Stomach (tissue), 9 donors: ENCODE data around the gene CENPO. TPM values are rescaled to one million over a fixed set of nuclear protein-coding genes. Genes with fewer than 3 reads are reported as not detected.

Experiments
- DNase-seq, 2 donors: peaks; one replicate each; pipeline versions ENCODE4 v3.0.0 to v3.0.0-alpha.2; 2013 to 2019
- H3K27ac ChIP-seq, 5 donors: fragments of 200-600 bp in 4 of 5; sonication (generic) in 4 of 5; one replicate each; pipeline ENCODE4 v1.5.1; 2013 to 2019; ENCODE audit warnings: mild to moderate bottlenecking in 1 of 5, moderate library complexity in 1 of 5
- H3K27me3 ChIP-seq, 3 donors: fragments of 200-600 bp; sonication (generic); one replicate each; pipeline ENCODE4 v1.5.1; 2017 to 2019; ENCODE audit warnings: mixed run types in 1 of 3
- H3K36me3 ChIP-seq, 4 donors: fragments of 200-600 bp; sonication (generic); 1 replicate in 3 of 4; 2 replicates in 1 of 4; pipeline ENCODE4 v1.5.1; 2016 to 2019
- H3K4me1 ChIP-seq, 4 donors: fragments of 200-600 bp; sonication (generic); one replicate each; pipeline ENCODE4 v1.5.1; 2016 to 2019
- H3K4me3 ChIP-seq, 4 donors: fragments of 200-600 bp; sonication (generic) in 3 of 4; one replicate each; pipeline ENCODE4 v1.5.1; 2016 to 2019; ENCODE audit warnings: mild to moderate bottlenecking in 1 of 4
- H3K9me3 ChIP-seq, 4 donors: fragments of 200-600 bp; sonication (generic); one replicate each; pipeline ENCODE4 v1.5.1; 2016 to 2019
- EP300 ChIP-seq: sonication (generic); formaldehyde crosslinking; IDR thresholded peaks from one replicate; pipeline ENCODE4 v1.6.1; 2017; ENCODE audit warnings: antibody characterized with exemption
- POLR2A ChIP-seq, 4 donors: fragments of 450-650 bp; IDR thresholded peaks; one replicate each; pipeline ENCODE4 v1.6.1; 2016; ENCODE audit warnings: antibody characterized with exemption in 4 of 4, control low read depth in 2 of 4, mild to moderate bottlenecking in 1 of 4, moderate library complexity in 1 of 4
- POLR2AphosphoS5 ChIP-seq, 3 donors: sonication (generic); formaldehyde crosslinking; IDR thresholded peaks; one replicate each; pipeline ENCODE4 v1.6.1; 2016; ENCODE audit warnings: antibody characterized with exemption in 3 of 3
- WGBS, 5 donors: extraction: QIAGEN DNeasy Blood & Tissue Kit in 3 of 5; methylation state at CpG; one replicate each; pipeline versions ENCODE4 v1.1.5 to v1.1.7; 2013 to 2018; 5-methylcytosine and 5-hydroxymethylcytosine counted together
- intact Hi-C: fragments of 100-400 bp; cut with DNase I; formaldehyde crosslinking; loops from one replicate; pipeline ENCODE4 v1.15.1; 2023; ENCODE audit warnings: low total_unique reads
- polyA plus RNA-seq, 3 donors: library from polyadenylated mRNA; stranded (reverse); fragments of 200-250 nt; gene quantifications; one replicate each; pipeline ENCODE4 v1.2.3, GENCODE V29; 2013
- total RNA-seq, 5 donors: library from RNA; depleted of rRNA; stranded (reverse); fragments of >200 nt; gene quantifications; one replicate each; pipeline versions ENCODE4 v1.1.0 to v1.2.3, GENCODE V29; 2014 to 2016
- TF ChIP-seq, protein P1 (sequence below), 7 experiments: fragments of 450-650 bp in 4 of 7; fragments of 200-600 bp in 3 of 7; sonication (generic) in 3 of 7; IDR thresholded peaks; one replicate each; pipeline ENCODE4 v1.5.1; 2016 to 2019; ENCODE audit warnings: antibody characterized with exemption in 7 of 7, control low read depth in 2 of 7, mild to moderate bottlenecking in 1 of 7
- donor health status: healthy with polysubstance abuse.
- donor health status: Bipolar disorder and iron deficiency.
- donor health status: healthy.

The CENPO gene
- total and polyA plus RNA-seq, 8 donors: 1.3 to 70.0 (median 5.0) TPM

DNA sequence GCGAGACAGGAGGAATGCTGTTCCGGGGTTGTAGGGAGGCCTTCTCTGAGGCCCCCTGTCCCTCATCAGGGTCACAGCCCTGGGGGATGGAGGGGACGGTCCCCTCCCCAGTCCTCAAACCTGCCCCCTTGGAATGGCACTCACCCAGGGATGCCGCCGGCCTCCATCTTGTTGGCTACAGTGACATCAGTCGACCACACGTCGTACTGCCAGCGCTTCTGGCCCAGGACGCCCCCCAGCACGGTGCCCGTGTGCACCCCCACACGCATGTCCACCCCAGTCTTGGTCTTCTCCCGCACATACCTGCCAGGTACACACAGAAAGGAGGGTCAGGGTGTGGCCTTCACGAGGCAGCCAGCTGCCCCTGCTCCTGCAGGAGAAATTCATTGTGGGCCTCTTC lies 46.5 kb downstream of the CENPO start:
- no peak overlapping the region for H3K27ac ChIP-seq
- no peaks in the 10 kb centered on the region for H3K9me3 ChIP-seq
- intact Hi-C loops: no loop called here
- 92 to 96% (median 93%) methylated on average over 10 to 15 of the region's 15 CpGs for WGBS, 5 donors
- no peak overlapping the region for H3K4me3 ChIP-seq
- no peaks in the 10 kb centered on the region for H3K4me1 ChIP-seq
- no peaks in the 10 kb centered on the region for H3K27me3 ChIP-seq
- H3K36me3 ChIP-seq: peaks cover 0 to 80% (median 66%) of the 10 kb centered on the region in 4 donors
- TF ChIP-seq POLR2AphosphoS5 (IDR thresholded peaks at IDR 0.05) (no peak), POLR2A (IDR thresholded peaks at IDR 0.05) (no peak), EP300 (no peak)
- TF ChIP-seq, protein P1, sequence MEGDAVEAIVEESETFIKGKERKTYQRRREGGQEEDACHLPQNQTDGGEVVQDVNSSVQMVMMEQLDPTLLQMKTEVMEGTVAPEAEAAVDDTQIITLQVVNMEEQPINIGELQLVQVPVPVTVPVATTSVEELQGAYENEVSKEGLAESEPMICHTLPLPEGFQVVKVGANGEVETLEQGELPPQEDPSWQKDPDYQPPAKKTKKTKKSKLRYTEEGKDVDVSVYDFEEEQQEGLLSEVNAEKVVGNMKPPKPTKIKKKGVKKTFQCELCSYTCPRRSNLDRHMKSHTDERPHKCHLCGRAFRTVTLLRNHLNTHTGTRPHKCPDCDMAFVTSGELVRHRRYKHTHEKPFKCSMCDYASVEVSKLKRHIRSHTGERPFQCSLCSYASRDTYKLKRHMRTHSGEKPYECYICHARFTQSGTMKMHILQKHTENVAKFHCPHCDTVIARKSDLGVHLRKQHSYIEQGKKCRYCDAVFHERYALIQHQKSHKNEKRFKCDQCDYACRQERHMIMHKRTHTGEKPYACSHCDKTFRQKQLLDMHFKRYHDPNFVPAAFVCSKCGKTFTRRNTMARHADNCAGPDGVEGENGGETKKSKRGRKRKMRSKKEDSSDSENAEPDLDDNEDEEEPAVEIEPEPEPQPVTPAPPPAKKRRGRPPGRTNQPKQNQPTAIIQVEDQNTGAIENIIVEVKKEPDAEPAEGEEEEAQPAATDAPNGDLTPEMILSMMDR (IDR thresholded peaks at IDR 0.05): no peak
- DNase-seq: no peak

DNA sequence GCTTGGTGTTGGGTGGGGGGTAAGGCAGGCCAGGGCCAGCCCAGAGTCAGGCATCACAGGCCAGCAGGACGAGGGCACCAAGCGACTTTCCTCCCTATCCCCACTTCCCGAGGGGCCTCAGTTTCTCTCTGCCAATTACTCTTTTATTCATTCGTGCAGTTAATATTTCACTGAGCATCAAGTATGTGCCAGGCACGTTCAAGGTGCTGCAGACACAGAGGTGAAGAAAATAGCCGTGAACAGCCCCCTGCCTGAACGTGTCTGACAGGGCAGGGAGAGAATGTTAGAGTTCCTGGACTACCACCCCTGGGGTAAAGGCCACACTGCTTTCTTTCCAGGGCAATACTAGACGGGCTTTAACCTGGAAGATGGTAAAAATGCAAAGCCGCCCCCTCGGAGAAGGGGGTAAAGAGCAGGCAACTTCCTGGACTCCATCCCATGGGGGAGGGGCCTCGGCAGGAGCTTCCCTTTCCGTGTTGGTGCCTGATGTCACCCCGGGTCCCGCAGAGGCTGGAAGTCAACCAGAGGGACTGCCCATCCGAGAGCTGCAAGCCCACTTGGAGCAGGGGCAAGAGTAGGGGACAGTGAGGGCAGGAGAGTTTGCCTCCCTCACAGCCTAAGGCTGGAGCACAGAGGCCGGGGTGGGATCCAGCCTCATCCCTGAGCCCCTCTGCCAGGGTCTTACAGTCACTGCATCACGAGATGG lies 47.1 kb downstream of the CENPO start:
- Histone ChIP-seq H3K9me3 (no peaks in the 10 kb centered on the region), H3K27ac (no peak overlapping the region), H3K4me1 (no peaks in the 10 kb centered on the region), H3K4me3 (no peak overlapping the region), H3K36me3 (peaks cover 0 to 74% (median 60%) of the 10 kb centered on the region in 4 donors), H3K27me3 (no peaks in the 10 kb centered on the region)
- TF ChIP-seq, protein P1 (IDR thresholded peaks at IDR 0.05): no peak
- TF ChIP-seq POLR2AphosphoS5 (IDR thresholded peaks at IDR 0.05) (no peak), POLR2A (IDR thresholded peaks at IDR 0.05) (no peak), EP300 (no peak)
- 74 to 82% (median 79%) methylated on average over 17 of the region's 17 CpGs for WGBS, 5 donors
- no peak for DNase-seq
- intact Hi-C loops: no loop called here

DNA sequence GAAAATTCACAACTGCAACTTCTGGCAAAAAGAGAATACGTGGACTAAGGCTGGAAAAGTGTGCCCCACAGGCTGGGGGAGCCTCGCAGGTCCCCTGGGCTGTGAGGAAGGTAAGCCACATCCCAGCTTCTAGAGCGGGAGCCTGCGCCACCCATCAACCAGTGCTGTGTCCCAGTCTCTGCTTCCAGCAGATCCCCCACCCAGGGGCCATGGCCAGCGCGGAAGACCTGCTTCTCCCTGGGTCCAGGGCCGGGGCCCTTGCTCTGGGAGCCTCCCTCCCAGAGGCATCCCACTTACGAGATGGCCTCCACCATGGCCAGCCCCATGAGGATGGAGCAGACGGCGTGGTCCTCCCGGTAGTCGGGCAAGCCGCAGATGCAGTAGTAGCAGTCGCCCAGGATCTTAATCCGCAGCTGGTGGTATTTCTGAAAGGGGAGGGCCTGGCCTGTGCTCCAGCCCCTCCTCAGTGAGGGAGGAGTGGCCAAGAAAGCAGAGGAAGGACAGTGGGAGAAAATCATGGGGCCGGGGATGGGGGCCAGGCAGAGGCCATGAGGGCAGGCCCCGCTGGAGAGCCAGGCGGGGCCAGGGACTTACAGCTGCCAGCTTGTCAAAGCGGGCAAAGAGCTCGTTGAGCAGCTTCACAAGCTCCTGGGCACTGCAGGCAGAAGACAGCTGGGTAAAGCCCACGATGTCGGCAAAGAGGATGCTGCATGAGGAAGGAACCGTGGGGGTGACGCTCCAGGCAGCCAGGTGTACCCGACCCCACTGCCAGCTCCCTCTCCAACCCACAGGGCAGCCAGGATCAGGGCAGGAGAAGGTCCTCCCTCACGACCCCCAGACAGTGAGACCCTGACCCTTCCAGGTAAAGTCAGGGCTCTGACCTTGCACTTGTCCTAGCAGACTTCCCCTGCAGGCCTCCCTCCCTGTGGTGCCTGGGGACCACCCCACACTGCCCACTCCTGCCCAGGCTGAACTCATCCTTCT lies 48.0 kb downstream of the CENPO start:
- peaks cover 0 to 65% (median 51%) of the 10 kb centered on the region in 4 donors for H3K36me3 ChIP-seq
- intact Hi-C loops: no loop called here
- WGBS, 5 donors: 77 to 92% (median 89%) methylated on average over 19 to 26 of the region's 26 CpGs
- no peak for DNase-seq
- TF ChIP-seq, protein P1 (IDR thresholded peaks at IDR 0.05): no peak
- TF ChIP-seq POLR2AphosphoS5 (IDR thresholded peaks at IDR 0.05) (no peak), EP300 (no peak), POLR2A (IDR thresholded peaks at IDR 0.05) (no peak)
- H3K4me1 ChIP-seq: no peaks in the 10 kb centered on the region
- H3K9me3 ChIP-seq: no peaks in the 10 kb centered on the region
- no peak overlapping the region for H3K27ac ChIP-seq
- H3K4me3 ChIP-seq: no peak overlapping the region
- no peaks in the 10 kb centered on the region for H3K27me3 ChIP-seq
